Endothelial cell of umbilical vein (primary cell): ENCODE measurements around the gene GMNN.

Source experiments
- CTCF ChIP-seq, 2 donors: IDR thresholded peaks; 1 replicate in 1 of 2; 2 replicates in 1 of 2; pipeline ENCODE4 v1.5.1; 2011; ENCODE audit warnings: low read length in 2 of 2, mild to moderate bottlenecking in 2 of 2, moderate library complexity in 2 of 2, control low read depth in 1 of 2, inconsistent platforms in 1 of 2, low read depth in 1 of 2; ENCODE audit not compliant: insufficient read depth in 1 of 2; ENCODE audit errors: extremely low read depth in 1 of 2
- EZH2 ChIP-seq: IDR thresholded peaks from 2 replicates; pipeline ENCODE4 v1.6.1; 2012; ENCODE audit warnings: borderline replicate concordance, low read depth, mild to moderate bottlenecking, moderate library complexity, low read length, inconsistent platforms; ENCODE audit not compliant: severe bottlenecking

DNA sequence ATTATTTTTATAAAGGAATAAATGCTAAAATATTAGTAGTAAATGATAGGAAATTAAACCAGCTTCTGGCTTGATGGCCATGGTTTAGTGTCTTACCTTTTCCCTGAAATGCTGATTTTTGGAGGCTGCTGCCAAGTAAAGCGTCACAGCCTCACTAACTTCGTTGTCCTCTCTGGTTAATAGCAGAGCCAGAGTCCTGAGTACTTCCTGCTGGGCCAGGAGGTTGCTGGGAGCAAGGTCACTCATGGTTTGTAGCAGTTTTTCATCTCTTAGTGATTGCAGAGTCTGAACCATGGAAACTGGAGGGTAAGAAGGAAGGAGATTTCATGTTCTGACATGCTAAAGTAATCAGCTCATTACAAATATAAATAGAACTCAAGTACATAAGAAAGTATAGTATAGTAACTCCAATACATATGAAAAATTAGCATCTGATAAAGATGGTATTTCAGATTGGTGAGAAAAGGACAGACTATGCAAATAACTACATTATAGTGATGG lies 50.4 kb downstream of the GMNN start:
- TF ChIP-seq CTCF (IDR thresholded peaks at IDR 0.05; ENCODE audit: extremely low read depth in 1 of 2, insufficient read depth in 1 of 2, low read depth in 1 of 2, low read length in 2 of 2) = no peak
- no peak for TF ChIP-seq EZH2
